Stomach smooth muscle (tissue), 2 donors: Measurements from ENCODE around the gene MARCHF10.

ENCODE experiments used
- H3K27ac ChIP-seq: one replicate; pipeline ENCODE4 v1.7.0; 2013; ENCODE audit warnings: mild to moderate bottlenecking, low read length, inconsistent platforms
- H3K27me3 ChIP-seq, 2 donors: one replicate each; pipeline ENCODE4 v1.7.0; 2013; ENCODE audit warnings: low read length in 2 of 2; ENCODE audit not compliant: insufficient read depth in 2 of 2, control insufficient read depth in 1 of 2
- H3K36me3 ChIP-seq, 2 donors: one replicate each; pipeline ENCODE4 v1.7.0; 2013; ENCODE audit warnings: low read length in 2 of 2; ENCODE audit not compliant: control insufficient read depth in 2 of 2, insufficient read depth in 2 of 2
- H3K4me1 ChIP-seq: one replicate; pipeline ENCODE4 v1.7.0; 2013; ENCODE audit warnings: low read length; ENCODE audit not compliant: control insufficient read depth, insufficient read depth
- H3K4me3 ChIP-seq, 2 donors: one replicate each; pipeline ENCODE4 v1.7.0; 2013; ENCODE audit warnings: low read length in 2 of 2
- H3K9ac ChIP-seq, 2 donors: one replicate each; pipeline ENCODE4 v1.7.0; 2013; ENCODE audit warnings: low read length in 2 of 2, mild to moderate bottlenecking in 1 of 2
- H3K9me3 ChIP-seq, 2 donors: one replicate each; pipeline ENCODE4 v1.7.0; 2013; ENCODE audit warnings: low read length in 2 of 2; ENCODE audit not compliant: control insufficient read depth in 2 of 2
- donor health status: healthy.
- donor health status: Pancreatic carcinoma.

Gene MARCHF10

DNA sequence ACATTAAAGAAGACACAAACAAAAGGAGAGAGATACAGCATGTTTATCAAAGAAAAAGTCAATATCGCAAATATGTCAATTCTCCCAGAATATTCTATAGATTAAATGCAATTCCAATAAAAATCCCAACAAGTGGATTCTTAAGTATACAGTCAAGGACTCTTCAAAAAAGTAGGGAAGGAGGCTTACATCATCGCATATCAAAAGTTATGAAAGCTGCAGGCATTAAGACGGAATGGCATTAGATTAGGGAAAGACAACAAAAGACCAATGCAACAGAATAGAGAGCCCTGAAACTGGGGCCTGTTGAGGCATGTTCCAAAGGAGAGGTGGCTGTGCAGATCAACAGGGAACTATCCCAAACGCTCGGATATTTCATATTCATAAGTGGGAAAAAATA, 76.0 kb downstream of the MARCHF10 start:
- no peaks in the 10 kb centered on the region for H3K36me3 ChIP-seq
- H3K9me3 ChIP-seq: no peaks in the 10 kb centered on the region
- H3K9ac ChIP-seq: no peak overlapping the region
- H3K4me1 ChIP-seq: no peaks in the 10 kb centered on the region
- H3K27ac ChIP-seq: no peak overlapping the region
- no peak overlapping the region for H3K4me3 ChIP-seq
- H3K27me3 ChIP-seq: no peaks in the 10 kb centered on the region

- Histone ChIP-seq H3K4me3 (no peak overlapping the region), H3K9ac (no peak overlapping the region), H3K9me3 (no peaks in the 10 kb centered on the region), H3K36me3 (no peaks in the 10 kb centered on the region), H3K27me3 (no peaks in the 10 kb centered on the region), H3K27ac (no peak overlapping the region), H3K4me1 (no peaks in the 10 kb centered on the region)
These were observed 80.0 kb downstream of the MARCHF10 start for GRCh38 chr17:62727916-62728672.

- Histone ChIP-seq H3K36me3 (no peaks in the 10 kb centered on the region), H3K4me3 (no peak overlapping the region), H3K27ac (no peak overlapping the region), H3K27me3 (no peaks in the 10 kb centered on the region), H3K9me3 (no peaks in the 10 kb centered on the region), H3K4me1 (no peaks in the 10 kb centered on the region), H3K9ac (no peak overlapping the region)
These were observed 82.3 kb downstream of the MARCHF10 start for GRCh38 chr17:62725791-62726249.

- Histone ChIP-seq H3K27ac (no peak overlapping the region), H3K9ac (no peak overlapping the region), H3K9me3 (no peaks in the 10 kb centered on the region), H3K36me3 (no peaks in the 10 kb centered on the region), H3K4me3 (no peak overlapping the region), H3K27me3 (no peaks in the 10 kb centered on the region), H3K4me1 (no peaks in the 10 kb centered on the region)
These were observed 83.5 kb downstream of the MARCHF10 start for GRCh38 chr17:62724398-62725146.

- H3K36me3 ChIP-seq: no peaks in the 10 kb centered on the region
- no peaks in the 10 kb centered on the region for H3K9me3 ChIP-seq
- H3K4me3 ChIP-seq: no peak overlapping the region
- no peak overlapping the region for H3K27ac ChIP-seq
- H3K27me3 ChIP-seq: no peaks in the 10 kb centered on the region
- H3K4me1 ChIP-seq: no peaks in the 10 kb centered on the region
- no peak overlapping the region for H3K9ac ChIP-seq
These were observed 84.3 kb downstream of the MARCHF10 start for GRCh38 chr17:62723842-62724241.

DNA sequence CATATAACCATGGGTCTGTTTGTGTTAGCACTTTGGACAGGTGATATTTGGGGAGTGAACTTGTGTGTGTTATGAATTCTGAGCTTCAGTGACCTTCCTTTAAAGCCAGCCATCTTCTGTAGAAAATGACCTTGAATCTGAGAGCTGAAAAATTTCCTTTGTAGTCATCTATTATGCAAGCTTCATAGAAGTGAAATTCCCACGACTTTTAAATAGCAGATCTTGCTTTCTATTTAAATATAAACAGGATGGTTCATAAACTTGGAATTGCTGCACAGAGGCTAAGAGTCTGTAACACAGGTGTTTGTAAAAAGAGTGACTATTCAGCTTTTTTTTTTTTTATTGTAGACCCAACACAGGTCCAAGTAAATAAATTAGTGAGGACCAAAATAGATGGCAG, 85.5 kb downstream of the MARCHF10 start:
- H3K27me3 ChIP-seq: peaks cover 0 to 3% of the 10 kb centered on the region in 2 donors
- no peaks in the 10 kb centered on the region for H3K4me1 ChIP-seq
- no peaks in the 10 kb centered on the region for H3K9me3 ChIP-seq
- H3K27ac ChIP-seq: no peak overlapping the region
- H3K9ac ChIP-seq: no peak overlapping the region
- H3K36me3 ChIP-seq: no peaks in the 10 kb centered on the region
- no peak overlapping the region for H3K4me3 ChIP-seq

DNA sequence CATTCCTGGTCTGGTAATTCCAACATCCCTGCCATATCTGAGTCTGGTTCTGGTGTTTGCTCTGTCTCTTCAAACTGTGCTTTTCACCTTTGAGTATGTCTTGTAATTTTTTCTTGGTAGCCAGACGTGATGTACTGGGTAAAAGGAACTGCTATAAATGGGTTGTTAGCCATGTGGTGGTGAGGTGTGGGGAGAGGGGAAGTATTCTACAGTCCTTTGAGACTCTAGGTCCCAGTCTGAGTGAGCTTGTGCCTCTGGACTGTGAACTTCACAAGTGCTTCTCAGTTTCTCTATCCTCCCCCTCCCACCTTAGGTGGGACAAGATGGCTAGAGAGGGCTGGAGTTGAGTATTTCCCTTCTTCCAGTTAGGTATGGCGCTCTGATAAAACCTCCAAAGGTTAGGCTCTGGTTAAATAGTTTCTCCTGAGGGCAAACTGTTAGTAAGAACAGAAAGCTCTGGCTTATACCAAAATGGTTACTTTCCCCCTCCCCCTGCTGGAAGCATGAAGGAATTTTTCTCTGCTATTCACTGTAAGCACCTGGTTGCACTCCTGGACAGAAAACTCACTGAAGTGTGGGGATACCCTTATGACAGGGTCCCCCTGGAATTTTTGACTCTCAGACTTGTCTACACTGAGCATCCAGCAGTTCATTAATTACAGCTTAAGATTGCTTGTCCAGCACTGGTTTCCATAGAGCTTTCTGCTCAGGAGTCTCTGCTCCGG, 87.8 kb downstream of the MARCHF10 start:
- H3K9ac ChIP-seq: no peak overlapping the region
- no peaks in the 10 kb centered on the region for H3K4me1 ChIP-seq
- peaks cover 0 to 3% of the 10 kb centered on the region in 2 donors for H3K27me3 ChIP-seq
- H3K27ac ChIP-seq: no peak overlapping the region
- no peaks in the 10 kb centered on the region for H3K9me3 ChIP-seq
- H3K36me3 ChIP-seq: no peaks in the 10 kb centered on the region
- H3K4me3 ChIP-seq: no peak overlapping the region

DNA sequence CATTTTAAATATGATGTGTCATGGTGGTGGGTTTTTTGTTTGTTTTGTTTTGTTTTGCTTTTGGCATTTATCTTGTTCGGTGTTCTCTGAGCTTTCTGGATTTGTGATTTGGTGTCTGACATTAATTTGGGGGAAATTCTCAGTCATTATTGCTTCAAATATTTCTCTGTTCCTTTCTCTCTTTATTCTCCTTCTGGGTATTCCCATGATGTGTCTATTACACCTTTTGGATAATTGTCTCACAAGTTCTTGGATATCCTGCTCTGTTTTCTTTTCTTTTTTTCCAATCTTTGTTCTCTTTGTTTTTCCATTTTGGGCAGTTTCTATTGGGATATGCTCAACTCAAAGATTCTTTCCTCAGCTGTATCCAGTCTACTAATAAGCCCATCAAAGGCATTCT, 88.5 kb downstream of the MARCHF10 start:
- H3K27me3 ChIP-seq: peaks cover 0 to 3% of the 10 kb centered on the region in 2 donors
- no peaks in the 10 kb centered on the region for H3K9me3 ChIP-seq
- H3K36me3 ChIP-seq: no peaks in the 10 kb centered on the region
- no peak overlapping the region for H3K27ac ChIP-seq
- no peak overlapping the region for H3K9ac ChIP-seq
- H3K4me1 ChIP-seq: no peaks in the 10 kb centered on the region
- H3K4me3 ChIP-seq: no peak overlapping the region

GRCh38 chr17:62718429-62718828, 89.7 kb downstream of the MARCHF10 start:
- Histone ChIP-seq H3K4me1 (no peaks in the 10 kb centered on the region), H3K9ac (no peak overlapping the region), H3K9me3 (no peaks in the 10 kb centered on the region), H3K36me3 (no peaks in the 10 kb centered on the region), H3K27ac (no peak overlapping the region), H3K27me3 (peaks cover 0 to 3% of the 10 kb centered on the region in 2 donors), H3K4me3 (no peak overlapping the region)

DNA sequence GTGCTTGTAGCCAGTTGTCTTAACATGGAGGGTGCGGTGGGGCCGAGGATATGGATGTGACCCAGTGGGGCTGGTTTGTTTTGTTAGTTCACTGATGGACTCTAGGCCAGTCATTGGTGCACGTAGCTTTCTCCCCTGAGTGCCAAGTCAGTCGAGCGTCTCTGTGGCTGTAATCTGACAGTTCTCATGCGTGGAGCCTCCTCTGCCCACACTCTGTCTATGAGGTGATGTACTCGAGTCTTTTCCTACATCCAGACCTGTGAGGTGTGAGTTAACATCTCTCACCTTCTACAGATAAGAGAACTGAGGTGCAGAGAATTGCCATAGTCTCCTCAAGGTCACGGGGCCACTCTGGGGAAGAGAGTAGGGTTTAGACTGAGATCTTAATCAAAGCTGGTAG, 90.2 kb downstream of the MARCHF10 start:
- Histone ChIP-seq H3K9ac (no peak overlapping the region), H3K4me1 (no peaks in the 10 kb centered on the region), H3K4me3 (no peak overlapping the region), H3K9me3 (no peaks in the 10 kb centered on the region), H3K27me3 (peaks cover 0 to 3% of the 10 kb centered on the region in 2 donors), H3K36me3 (no peaks in the 10 kb centered on the region), H3K27ac (no peak overlapping the region)
